ENCODE results near the gene ZNF12.
"Not testable (repeated sequence)": the region's sequence is repeated elsewhere in the genome, so short reads cannot be mapped to it uniquely, and the experiment has no call there.

Gene ZNF12

GRCh38 chr7:6680146-6680545 is 26.6 kb downstream of the ZNF12 start:
- TF ChIP-seq, protein P1, sequence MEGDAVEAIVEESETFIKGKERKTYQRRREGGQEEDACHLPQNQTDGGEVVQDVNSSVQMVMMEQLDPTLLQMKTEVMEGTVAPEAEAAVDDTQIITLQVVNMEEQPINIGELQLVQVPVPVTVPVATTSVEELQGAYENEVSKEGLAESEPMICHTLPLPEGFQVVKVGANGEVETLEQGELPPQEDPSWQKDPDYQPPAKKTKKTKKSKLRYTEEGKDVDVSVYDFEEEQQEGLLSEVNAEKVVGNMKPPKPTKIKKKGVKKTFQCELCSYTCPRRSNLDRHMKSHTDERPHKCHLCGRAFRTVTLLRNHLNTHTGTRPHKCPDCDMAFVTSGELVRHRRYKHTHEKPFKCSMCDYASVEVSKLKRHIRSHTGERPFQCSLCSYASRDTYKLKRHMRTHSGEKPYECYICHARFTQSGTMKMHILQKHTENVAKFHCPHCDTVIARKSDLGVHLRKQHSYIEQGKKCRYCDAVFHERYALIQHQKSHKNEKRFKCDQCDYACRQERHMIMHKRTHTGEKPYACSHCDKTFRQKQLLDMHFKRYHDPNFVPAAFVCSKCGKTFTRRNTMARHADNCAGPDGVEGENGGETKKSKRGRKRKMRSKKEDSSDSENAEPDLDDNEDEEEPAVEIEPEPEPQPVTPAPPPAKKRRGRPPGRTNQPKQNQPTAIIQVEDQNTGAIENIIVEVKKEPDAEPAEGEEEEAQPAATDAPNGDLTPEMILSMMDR (conservative IDR thresholded peaks at IDR 0.05; ENCODE audit: low read depth): no peak
- H3K27ac ChIP-seq: no peak overlapping the region
- POLR2A ChIA-PET (ENCODE audit: low non-redundant PET): no interaction called here
- DNase-seq (ENCODE audit: low spot score): no peak
- CTCF ChIA-PET: no interaction called here

GRCh38 chr7:6675807-6676405 is 30.8 kb downstream of the ZNF12 start:
- no peak for DNase-seq (ENCODE audit: low spot score)
- ChIA-PET POLR2A (ENCODE audit: low non-redundant PET) (no interaction called here), CTCF (no interaction called here)
- no peak overlapping the region for H3K27ac ChIP-seq
- TF ChIP-seq, protein P1 (conservative IDR thresholded peaks at IDR 0.05; ENCODE audit: low read depth): no peak

DNA sequence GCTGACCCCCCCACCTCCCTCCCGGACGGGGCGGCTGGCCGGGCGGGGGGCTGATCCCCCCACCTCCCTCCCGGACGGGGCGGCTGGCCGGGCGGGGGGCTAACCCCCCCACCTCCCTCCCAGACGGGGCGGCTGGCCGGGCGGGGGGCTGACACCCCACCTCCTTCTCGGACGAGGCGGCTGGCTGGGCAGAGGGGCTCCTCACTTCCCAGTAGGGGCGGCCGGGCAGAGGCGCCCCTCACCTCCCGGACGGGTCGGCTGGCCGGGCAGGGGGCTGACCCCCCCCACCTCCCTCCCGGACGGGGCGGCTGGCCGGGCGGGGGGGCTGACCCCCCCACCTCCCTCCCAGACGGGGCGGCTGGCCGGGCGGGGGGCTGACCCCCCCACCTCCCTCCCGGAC is 35.9 kb downstream of the ZNF12 start:
- POLR2A ChIA-PET (ENCODE audit: low non-redundant PET); CTCF ChIA-PET; H3K27ac ChIP-seq; DNase-seq (ENCODE audit: low spot score): not testable (repeated sequence)

DNA sequence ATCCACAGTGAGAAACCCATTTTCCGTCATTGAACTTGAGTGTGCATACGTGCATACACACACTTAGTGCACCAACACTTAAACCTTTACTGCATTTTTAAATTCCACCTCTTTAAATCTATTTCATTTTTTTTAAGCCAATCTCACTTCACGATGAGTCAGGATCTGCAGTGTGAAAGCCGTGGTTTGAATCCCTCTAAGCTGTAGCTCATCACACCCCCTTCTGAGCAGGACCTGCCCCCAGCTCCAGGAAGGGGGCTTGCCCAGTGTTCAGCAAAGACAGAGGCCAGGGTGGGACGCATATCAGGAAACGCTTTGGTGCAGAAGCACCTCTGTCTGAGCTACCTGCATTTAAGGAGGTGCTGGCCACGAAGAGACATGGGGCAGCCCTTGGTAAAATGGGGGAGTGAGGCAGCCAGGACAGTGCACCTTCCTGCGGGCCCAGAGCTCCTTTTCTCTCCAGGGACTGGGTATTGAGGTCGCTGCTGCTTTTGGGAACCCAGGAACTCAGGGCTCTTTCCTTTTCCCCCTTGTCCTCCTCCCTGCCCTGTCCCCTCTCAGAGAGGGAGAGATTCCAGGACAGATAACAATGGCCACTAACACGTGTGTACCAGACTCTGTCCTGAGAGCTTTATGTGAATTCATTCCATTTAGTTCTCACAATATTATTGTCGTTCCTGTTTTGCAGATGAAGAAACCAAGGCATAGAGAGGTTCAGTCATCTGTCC is 48.0 kb downstream of the ZNF12 start:
- TF ChIP-seq, protein P1 (conservative IDR thresholded peaks at IDR 0.05; ENCODE audit: low read depth): no peak
- H3K27ac ChIP-seq: no peak overlapping the region
- ChIA-PET POLR2A (ENCODE audit: low non-redundant PET) (no interaction called here), CTCF (no interaction called here)
- DNase-seq (ENCODE audit: low spot score): no peak

- ChIA-PET POLR2A (ENCODE audit: low non-redundant PET) (no interaction called here), CTCF (no interaction called here)
- TF ChIP-seq, protein P1 (conservative IDR thresholded peaks at IDR 0.05; ENCODE audit: low read depth): no peak
- H3K27ac ChIP-seq: no peak overlapping the region
- DNase-seq (ENCODE audit: low spot score): no peak
Observed at GRCh38 chr7:6656413-6656812, 50.3 kb downstream of the ZNF12 start.

GRCh38 chr7:6655636-6656385 is 50.9 kb downstream of the ZNF12 start:
- ChIA-PET POLR2A (ENCODE audit: low non-redundant PET) (no interaction called here), CTCF (no interaction called here)
- TF ChIP-seq, protein P1 (conservative IDR thresholded peaks at IDR 0.05; ENCODE audit: low read depth): no peak
- no peak overlapping the region for H3K27ac ChIP-seq
- DNase-seq (ENCODE audit: low spot score): no peak

Data from RWPE1 (cell line).